HS-27A (cell line): ENCODE data around the gene DNAJC21.
"Not testable (repeated sequence)": the region's sequence is repeated elsewhere in the genome, so short reads cannot be mapped to it uniquely, and the experiment has no call there.

ENCODE experiments used
- DNase-seq: peaks from one replicate; pipeline ENCODE4 v3.0.0-alpha.2; 2012; ENCODE audit warnings: low read depth, missing footprints

The DNAJC21 gene

GRCh38 chr5:34929134-34929719 is at the start of gene DNAJC21:
TSS of gene DNAJC21 (plus strand) at chr5:34929559. CDS start at chr5:34929820, 261 bp downstream.
- DNase-seq, result peak; percentile 83

GRCh38 chr5:34881246-34881645 is 48.1 kb upstream of the DNAJC21 start:
- DNase-seq, result no peak

DNA sequence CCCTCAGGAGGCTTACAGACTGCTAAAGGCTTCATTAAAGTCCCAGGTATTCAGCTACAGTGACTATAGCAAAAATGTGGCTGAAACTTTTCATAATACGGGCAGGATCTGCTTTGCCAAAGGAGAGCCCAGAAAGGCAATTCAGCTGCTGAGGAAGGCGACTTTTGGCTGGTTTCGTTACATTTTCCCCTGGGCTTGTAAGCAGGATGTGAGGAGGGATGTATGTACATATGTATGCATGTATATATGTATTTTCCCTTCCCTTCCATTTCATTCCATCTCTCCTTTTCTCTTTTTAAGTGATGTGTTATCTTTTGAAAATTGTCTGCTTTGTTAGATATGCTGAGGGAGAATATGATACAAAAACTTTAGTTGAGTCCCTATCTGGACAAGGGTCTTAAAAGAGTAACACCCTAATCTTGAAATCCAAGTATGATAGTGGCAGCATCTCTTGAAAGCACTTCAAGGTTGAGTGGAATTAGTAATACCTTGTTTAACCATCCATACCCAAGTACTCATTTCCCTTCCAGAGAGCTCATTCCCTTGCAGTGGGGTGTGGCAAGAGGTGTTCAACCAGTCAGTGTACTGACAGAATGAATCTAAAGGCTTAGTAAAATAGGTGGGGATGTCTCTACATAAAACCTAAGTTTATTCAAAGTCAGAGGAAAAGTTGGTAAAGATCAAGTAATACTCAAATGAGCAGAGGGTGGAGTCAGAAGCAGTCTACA is 42.8 kb upstream of the DNAJC21 start:
- no peak for DNase-seq

- no peak for DNase-seq
Measured at GRCh38 chr5:34889394-34889793, 40.0 kb upstream of the DNAJC21 start.

DNA sequence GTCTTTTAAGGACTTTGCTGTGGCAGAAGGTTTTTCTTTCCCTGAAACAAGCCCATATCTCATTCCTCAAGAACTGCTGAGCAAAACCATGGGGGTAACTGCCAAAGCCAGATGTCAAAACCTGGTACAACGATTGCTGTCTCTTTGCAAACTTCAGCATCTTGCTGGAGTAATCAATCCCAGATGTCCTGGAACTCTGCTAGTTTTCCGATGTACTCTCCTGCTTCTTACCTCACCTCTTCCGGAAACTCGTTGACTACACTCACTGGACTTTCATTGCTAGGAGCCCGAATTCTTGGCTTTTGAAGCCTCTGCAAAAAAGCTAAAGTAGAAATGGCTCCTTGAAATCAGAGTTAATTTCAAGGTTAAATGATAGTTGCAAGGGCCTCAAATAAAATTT is 37.4 kb upstream of the DNAJC21 start:
- DNase-seq, result no peak

- no peak for DNase-seq
Measured at GRCh38 chr5:34892414-34892813, 36.9 kb upstream of the DNAJC21 start.

GRCh38 chr5:34894716-34895115 is 34.6 kb upstream of the DNAJC21 start:
- no peak for DNase-seq

- no peak for DNase-seq
Measured at GRCh38 chr5:34895641-34896419, 33.5 kb upstream of the DNAJC21 start.

DNA sequence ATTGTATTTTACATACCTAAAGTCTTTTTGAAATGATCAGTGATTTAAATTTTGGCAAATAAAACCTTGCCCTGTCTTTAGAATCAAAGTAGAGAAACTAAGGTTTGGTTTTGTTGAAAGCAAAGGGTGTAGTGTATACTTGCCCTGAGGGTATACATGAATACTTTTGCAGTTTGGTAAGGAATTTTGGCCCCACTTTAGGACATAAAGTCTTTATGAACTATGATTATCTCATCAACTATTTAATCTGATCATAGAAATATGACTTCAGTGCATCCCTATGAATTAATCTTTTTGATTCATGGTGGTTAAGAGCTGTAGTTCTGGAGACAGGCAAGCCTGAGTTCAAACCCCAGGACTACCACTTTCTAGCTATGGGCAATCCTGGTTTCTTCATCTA is 31.7 kb upstream of the DNAJC21 start:
- DNase-seq, result no peak

DNA sequence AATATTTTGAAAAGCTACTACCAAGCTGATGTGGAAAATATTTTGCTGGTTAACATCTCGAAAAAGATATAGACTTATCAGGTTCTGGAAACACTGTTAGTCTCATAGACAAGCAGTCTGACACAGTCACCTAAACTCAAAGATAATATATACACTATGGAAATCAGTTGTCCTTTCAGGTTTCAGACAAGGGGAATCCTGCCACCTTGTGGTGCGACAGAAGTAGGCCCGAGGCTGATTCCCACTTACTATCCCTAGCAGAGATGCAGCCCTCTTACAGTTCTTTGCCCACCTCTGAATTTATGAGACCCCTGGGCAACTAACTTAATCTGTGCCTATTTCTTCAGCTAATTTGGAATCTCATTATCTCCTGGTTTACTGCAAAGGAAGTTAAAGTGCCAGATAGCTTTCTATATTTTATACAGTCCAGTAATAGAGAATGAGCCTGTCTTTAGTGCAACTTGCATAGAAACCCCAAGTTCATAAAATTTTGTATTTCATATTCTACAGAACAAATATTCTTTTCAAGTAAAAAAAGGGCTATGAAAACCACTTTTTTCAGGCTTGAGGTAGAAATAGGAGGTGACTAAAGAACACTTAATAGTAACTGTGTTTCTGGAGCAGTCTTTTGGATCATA is 31.0 kb upstream of the DNAJC21 start:
- peak; percentile 31 for DNase-seq

GRCh38 chr5:34899066-34899465 is 30.3 kb upstream of the DNAJC21 start:
- no peak for DNase-seq

DNA sequence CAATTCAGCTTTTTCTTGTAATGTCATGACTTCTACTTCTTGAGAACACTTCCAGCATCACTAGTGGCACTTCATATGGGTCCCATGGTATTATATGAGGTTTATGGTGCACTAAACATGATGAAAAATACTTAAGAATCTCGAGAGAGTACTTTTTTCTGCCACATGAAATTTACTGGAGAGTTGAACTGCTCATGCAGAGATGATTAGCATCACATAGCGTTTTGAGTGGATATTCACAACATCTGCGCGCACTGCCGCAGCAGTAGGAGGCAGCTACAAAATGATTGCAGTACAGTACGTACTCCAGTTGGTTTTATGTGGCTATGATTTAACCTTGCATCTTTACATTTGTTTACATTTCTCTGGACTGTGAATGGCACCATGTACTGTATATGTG is 28.7 kb upstream of the DNAJC21 start:
- no peak for DNase-seq

GRCh38 chr5:34903260-34903659 is 26.1 kb upstream of the DNAJC21 start:
- DNase-seq, result no peak

GRCh38 chr5:34905564-34905963 is 23.8 kb upstream of the DNAJC21 start:
- no peak for DNase-seq

DNA sequence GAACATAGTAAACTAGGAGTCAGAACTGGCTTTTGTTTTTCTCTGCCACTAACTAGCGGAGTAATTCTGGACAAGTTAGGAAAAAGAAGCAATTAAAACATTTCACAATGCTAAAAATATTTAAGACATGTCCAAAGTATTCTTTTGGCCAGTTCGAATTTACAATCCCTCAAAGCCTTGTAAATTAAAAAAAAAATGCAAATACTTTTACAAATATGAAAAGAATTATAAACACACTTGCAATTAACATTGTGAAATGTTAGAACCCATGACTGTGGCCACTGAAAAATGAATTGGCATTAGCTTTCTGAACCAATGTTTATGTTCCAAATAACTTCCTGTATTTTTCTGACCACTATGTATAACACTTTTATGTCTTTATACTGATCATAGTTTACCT is 16.3 kb upstream of the DNAJC21 start:
- DNase-seq, result no peak

GRCh38 chr5:34914671-34915138 is 14.7 kb upstream of the DNAJC21 start:
- peak; percentile 14 for DNase-seq

GRCh38 chr5:34915139-34915855 is 14.1 kb upstream of the DNAJC21 start, which contains the start of the genes BRIX1 and RAD1:
TSS of gene BRIX1 (plus strand) at chr5:34915711. CDS start at chr5:34915739, 28 bp downstream.
TSS of gene RAD1 (minus strand) at chr5:34915504. CDS start at chr5:34914892, 612 bp downstream.
- peak; percentile 92 for DNase-seq

DNA sequence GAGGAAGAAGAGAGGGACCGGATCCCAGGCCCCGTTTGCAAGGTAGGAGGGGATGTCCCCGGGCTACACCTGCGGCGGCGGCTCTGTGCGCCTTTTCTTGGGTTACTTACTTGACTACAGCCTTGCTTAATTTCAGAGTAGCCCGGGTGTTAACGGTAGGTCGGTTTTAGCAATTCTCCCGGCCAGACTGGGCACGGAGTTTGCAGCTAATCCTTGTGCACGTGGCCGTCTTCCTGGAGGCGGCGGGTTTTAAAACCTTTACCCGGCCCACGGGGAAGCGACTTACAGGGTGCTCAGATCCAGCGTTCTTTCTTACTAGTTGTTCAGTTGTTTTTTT is 13.5 kb upstream of the DNAJC21 start:
- DNase-seq, result no peak

DNA sequence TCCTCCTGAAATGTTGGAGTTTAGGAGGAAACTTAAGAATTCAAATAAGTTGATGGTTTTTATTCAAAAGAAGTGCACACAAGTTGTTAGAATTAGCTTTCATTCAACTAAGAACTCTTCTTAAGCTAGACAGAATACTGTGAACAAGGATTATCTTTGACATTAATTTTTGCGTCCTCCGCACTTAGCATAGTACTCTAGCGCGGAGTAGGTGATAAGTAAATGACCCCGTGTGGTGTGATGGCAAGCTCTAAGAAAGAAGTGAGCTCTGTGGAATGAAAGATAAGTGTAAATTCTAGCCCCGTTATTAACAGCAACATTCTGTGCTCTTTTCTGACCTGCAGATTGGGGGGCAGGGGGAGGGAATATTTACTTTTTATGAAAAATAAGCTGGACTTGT is 12.8 kb upstream of the DNAJC21 start:
- no peak for DNase-seq

DNA sequence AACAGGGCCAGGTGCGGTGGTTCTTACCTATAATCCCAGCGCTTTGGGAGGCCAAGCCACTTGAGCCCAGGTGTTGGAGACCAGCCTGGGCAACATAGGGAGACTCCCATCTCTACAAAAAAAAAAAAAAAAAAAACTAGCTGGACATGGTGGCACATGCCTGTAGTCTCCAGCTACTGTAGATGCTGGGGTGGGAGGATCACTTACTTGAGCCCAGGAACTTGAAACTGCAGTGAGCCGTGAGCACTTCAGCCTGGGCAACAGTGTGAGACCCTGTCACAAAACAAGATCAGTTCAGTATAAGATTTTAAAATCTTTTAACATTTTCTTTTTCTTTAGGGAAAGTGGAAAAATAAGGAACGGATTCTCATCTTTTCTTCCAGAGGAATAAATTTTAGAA is 11.3 kb upstream of the DNAJC21 start:
- no peak for DNase-seq

- no peak for DNase-seq
Measured at GRCh38 chr5:34919077-34919476, 10.3 kb upstream of the DNAJC21 start.

DNA sequence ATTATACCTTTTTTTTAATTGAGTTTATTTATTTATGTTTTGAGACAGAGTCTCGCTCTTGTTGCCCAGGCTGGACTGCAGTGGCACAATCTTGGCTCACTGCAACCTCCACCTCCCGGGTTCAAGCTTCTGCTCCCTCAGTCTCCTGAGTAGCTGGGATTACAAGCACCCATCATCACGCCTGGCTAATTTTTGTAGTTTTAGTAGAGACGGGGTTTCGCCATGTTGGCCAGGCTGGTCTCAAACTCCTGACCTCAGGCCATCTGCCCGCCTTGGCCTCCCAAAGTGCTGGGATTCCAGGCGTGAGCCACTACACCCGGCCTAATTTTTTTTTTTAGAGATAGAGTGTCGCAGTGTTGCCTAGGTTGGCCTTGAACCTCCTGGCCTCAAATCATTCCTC is 6.1 kb upstream of the DNAJC21 start:
- DNase-seq, result not testable (repeated sequence)
